ENCODE measurements around the gene GATA1.

GRCh38 chrX:48779399-48779798, 7.0 kb upstream of the GATA1 start:
- TF ChIP-seq POLR2A (IDR thresholded peaks at IDR 0.05): no peak
- TF ChIP-seq, protein P1, sequence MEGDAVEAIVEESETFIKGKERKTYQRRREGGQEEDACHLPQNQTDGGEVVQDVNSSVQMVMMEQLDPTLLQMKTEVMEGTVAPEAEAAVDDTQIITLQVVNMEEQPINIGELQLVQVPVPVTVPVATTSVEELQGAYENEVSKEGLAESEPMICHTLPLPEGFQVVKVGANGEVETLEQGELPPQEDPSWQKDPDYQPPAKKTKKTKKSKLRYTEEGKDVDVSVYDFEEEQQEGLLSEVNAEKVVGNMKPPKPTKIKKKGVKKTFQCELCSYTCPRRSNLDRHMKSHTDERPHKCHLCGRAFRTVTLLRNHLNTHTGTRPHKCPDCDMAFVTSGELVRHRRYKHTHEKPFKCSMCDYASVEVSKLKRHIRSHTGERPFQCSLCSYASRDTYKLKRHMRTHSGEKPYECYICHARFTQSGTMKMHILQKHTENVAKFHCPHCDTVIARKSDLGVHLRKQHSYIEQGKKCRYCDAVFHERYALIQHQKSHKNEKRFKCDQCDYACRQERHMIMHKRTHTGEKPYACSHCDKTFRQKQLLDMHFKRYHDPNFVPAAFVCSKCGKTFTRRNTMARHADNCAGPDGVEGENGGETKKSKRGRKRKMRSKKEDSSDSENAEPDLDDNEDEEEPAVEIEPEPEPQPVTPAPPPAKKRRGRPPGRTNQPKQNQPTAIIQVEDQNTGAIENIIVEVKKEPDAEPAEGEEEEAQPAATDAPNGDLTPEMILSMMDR (IDR thresholded peaks at IDR 0.05 in 8 of 11, conservative IDR thresholded peaks at IDR 0.05 in 3 of 11): no peak

Data from spleen (tissue), 7 donors.